ENCODE data around the gene MGLL. TPM values are rescaled to one million over a fixed set of nuclear protein-coding genes. Genes with fewer than 3 reads are reported as not detected.

MGLL gene
- total RNA-seq, 6 experiments from 2014 or later = 128 to 144 (median 129) TPM

DNA sequence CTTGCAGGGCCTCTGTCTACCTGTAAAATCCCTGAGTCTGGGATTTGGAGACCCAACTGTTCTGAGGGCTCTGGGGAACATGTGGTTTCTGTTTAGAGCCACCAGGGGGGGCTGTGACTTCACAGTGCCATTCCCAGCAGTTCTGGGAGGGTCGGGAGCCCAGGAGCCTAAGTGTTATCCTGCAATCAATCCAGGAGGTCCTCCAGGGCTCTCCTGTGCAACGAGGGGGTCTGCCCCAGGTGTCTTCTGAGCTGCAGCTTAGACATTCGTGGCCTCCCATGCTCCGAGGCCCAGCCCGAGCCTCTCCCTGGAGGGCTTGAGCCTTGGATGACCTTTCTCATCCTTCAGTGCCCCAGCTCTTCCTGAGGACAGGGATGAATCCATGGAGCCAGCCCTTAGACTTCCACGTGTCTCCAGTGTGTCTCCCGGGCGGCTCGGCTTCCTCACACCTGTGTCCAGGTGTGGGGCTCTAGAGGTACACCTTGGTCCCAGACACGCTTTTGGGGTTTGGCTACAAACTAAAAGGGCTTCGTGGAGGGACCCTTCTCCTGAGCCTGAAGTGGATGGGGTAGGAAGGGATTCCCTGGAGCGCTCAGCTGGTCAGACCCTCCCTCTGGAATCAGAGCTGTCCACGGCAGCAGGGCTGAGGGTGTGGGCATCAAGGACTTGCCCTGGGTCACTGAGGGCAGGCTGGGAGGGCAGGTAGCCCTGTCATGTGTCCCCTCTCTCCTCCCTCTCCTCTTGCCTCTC, 169.9 kb downstream of the MGLL start:
- no peak overlapping the region for H3K27ac Mint-ChIP-seq
- H3K36me3 Mint-ChIP-seq (ENCODE audit: low read depth) = no peaks in the 10 kb centered on the region
- H3K27me3 Mint-ChIP-seq (ENCODE audit: insufficient read depth) = peaks cover 8% of the 10 kb centered on the region; the same call in 1 of the 2 replicates
- no peak overlapping the region for H3K4me3 Mint-ChIP-seq
- TF ChIP-seq, protein P1, sequence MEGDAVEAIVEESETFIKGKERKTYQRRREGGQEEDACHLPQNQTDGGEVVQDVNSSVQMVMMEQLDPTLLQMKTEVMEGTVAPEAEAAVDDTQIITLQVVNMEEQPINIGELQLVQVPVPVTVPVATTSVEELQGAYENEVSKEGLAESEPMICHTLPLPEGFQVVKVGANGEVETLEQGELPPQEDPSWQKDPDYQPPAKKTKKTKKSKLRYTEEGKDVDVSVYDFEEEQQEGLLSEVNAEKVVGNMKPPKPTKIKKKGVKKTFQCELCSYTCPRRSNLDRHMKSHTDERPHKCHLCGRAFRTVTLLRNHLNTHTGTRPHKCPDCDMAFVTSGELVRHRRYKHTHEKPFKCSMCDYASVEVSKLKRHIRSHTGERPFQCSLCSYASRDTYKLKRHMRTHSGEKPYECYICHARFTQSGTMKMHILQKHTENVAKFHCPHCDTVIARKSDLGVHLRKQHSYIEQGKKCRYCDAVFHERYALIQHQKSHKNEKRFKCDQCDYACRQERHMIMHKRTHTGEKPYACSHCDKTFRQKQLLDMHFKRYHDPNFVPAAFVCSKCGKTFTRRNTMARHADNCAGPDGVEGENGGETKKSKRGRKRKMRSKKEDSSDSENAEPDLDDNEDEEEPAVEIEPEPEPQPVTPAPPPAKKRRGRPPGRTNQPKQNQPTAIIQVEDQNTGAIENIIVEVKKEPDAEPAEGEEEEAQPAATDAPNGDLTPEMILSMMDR (IDR thresholded peaks at IDR 0.05) = peak; percentile 97
- H3K9me3 Mint-ChIP-seq = no peaks in the 10 kb centered on the region
- no peak for DNase-seq
- H3K4me1 Mint-ChIP-seq (ENCODE audit: low read depth) = peaks cover 21% of the 10 kb centered on the region

DNA sequence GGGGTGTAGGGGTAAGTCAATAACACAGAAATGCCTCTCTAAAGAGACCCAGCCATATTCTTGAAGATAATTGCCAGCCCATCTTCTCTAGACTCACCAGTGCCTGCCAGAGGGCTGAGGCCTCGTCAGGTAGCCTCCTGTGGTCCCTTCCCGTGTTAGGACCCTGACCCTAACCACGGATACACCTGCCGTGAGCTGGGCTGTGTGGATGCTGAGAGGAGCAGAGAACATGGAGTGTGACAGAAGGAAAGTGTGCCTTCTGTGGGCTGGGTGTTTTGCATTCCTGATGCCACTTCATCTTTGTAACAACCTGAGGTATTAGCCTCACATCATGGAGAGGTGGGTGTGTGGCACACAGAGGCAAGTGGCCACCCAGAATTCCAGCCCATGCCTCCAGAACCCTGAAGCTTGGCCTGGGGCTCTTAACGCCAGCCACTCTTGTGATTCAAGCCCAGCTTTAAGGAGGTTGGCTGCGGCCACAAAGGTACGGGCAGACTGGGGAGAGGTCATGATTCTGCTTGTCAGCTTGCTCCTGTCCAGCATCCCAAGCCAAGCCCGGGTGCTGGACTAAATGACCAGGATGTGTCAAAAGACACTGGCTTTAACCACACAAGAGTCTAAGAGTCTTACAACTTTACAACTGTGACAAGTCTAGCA, 170.7 kb downstream of the MGLL start:
- Mint-ChIP-seq H3K4me3 (no peak overlapping the region), H3K4me1 (ENCODE audit: low read depth) (peaks cover 21% of the 10 kb centered on the region), H3K9me3 (no peaks in the 10 kb centered on the region), H3K27me3 (ENCODE audit: insufficient read depth) (peaks cover 8% of the 10 kb centered on the region; the same call in 1 of the 2 replicates), H3K36me3 (ENCODE audit: low read depth) (no peaks in the 10 kb centered on the region), H3K27ac (no peak overlapping the region)
- DNase-seq = no peak
- TF ChIP-seq, protein P1 (IDR thresholded peaks at IDR 0.05) = no peak

DNA sequence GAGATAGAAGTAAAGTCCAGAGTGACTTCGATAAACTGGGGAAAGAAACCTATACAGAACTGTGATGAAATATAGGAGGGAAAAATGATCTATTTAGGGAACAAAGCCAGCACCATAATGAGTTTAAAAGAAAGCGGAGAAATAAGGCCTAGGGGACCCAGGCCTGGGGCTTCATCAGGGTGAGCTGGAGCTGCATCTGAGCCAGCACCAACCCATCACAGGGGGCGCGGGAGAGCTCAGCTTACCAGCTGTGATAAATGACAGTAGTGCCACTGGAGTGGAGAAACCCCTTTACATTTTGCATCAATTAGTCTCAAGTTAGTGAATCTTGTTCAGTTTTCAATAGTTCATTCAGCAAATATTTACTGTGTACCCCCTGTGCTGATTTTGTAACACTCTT, 172.1 kb downstream of the MGLL start:
- H3K9me3 Mint-ChIP-seq = no peaks in the 10 kb centered on the region
- no peak overlapping the region for H3K27ac Mint-ChIP-seq
- peaks cover 11% of the 10 kb centered on the region for H3K4me1 Mint-ChIP-seq (ENCODE audit: low read depth)
- DNase-seq = no peak
- TF ChIP-seq, protein P1 (IDR thresholded peaks at IDR 0.05) = no peak
- H3K36me3 Mint-ChIP-seq (ENCODE audit: low read depth) = no peaks in the 10 kb centered on the region
- peaks cover 12% of the 10 kb centered on the region for H3K27me3 Mint-ChIP-seq (ENCODE audit: insufficient read depth)
- H3K4me3 Mint-ChIP-seq = no peak overlapping the region

DNA sequence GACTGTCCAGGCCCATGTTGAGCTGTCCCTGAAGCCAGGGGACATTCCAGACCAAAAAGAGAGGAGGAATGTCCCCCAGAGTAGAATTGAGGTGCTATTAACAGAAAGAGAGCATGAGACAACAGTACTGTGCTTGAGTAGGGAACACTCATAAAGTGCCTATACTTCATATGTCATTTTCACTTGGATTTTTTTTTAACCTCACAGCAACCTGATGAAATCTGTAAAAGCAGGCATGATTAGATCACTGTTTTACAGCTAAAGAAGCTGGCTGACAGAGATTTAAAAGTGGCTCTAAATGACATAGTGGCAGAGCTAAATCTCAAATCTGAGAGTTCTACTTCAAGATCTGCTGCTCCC, 174.5 kb downstream of the MGLL start:
- Mint-ChIP-seq H3K4me1 (ENCODE audit: low read depth) (no peaks in the 10 kb centered on the region), H3K9me3 (no peaks in the 10 kb centered on the region), H3K4me3 (no peak overlapping the region), H3K36me3 (ENCODE audit: low read depth) (no peaks in the 10 kb centered on the region), H3K27me3 (ENCODE audit: insufficient read depth) (peaks cover 24% of the 10 kb centered on the region), H3K27ac (no peak overlapping the region)
- DNase-seq = no peak
- TF ChIP-seq, protein P1 (IDR thresholded peaks at IDR 0.05) = no peak

DNA sequence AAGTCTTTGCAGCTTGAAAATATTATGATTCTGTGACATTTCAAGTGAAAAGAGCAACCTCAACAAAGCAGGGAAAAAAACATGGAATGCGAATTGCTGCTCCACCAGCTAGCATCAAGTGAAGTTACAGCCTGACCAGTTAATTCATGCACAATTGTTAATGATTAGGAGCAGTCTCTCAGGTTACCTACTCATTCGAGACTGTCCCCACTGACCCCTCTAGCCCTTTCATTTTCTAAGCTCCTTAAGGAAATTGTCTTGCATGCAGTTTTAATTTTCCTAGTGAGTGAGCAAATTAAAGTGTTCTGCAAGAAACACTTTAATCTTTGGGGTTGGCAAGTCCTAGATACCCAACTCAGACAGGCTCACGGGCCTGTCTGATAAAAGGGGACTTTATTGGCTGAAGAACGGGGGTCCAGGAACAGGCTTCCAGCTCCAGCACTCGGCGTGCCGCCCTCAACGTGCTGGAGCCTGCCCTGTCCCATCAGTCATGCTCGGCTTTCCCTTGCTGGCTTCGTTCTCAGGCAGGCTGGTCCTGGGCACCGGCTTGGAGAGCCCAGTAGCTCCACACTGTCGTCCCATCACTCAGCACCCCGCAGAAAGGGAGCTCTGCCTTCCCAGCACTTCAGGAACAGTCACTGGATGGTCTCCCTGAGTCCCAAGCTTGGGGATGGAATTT, 175.0 kb downstream of the MGLL start:
- TF ChIP-seq, protein P1 (IDR thresholded peaks at IDR 0.05) = no peak
- no peaks in the 10 kb centered on the region for H3K4me1 Mint-ChIP-seq (ENCODE audit: low read depth)
- peaks cover 24% of the 10 kb centered on the region for H3K27me3 Mint-ChIP-seq (ENCODE audit: insufficient read depth)
- H3K36me3 Mint-ChIP-seq (ENCODE audit: low read depth) = no peaks in the 10 kb centered on the region
- no peaks in the 10 kb centered on the region for H3K9me3 Mint-ChIP-seq
- H3K4me3 Mint-ChIP-seq = no peak overlapping the region
- DNase-seq = no peak
- H3K27ac Mint-ChIP-seq = no peak overlapping the region

All from HFFc6 (cell line).